COR-L47 (cell line): ENCODE measurements around the gene SPATC1L.

Source experiments
- DNase-seq: peaks from one replicate; lab custom pipeline; 2025; lab: John Stamatoyannopoulos, UW

The SPATC1L gene

GRCh38 chr21:46130831-46131587, 53.2 kb downstream of the SPATC1L start:
- DNase-seq: no peak

- DNase-seq: no peak
Measured at GRCh38 chr21:46129846-46130651, 54.2 kb downstream of the SPATC1L start.

- DNase-seq: no peak
Measured at GRCh38 chr21:46128933-46129571, 55.2 kb downstream of the SPATC1L start.

- DNase-seq: no peak
Measured at GRCh38 chr21:46128106-46128932, 55.9 kb downstream of the SPATC1L start.

- DNase-seq: no peak
Measured at GRCh38 chr21:46127239-46128105, 56.8 kb downstream of the SPATC1L start.

- DNase-seq: no peak
Measured at GRCh38 chr21:46126309-46127238, 57.7 kb downstream of the SPATC1L start.

- no peak for DNase-seq
Measured at GRCh38 chr21:46125846-46126301, 58.4 kb downstream of the SPATC1L start.

- DNase-seq: no peak
Measured at GRCh38 chr21:46124926-46125845, 59.1 kb downstream of the SPATC1L start.

GRCh38 chr21:46124083-46124925, 60.0 kb downstream of the SPATC1L start:
- no peak for DNase-seq

GRCh38 chr21:46122758-46123683, 61.2 kb downstream of the SPATC1L start:
- no peak for DNase-seq

- DNase-seq: no peak
Measured at GRCh38 chr21:46122237-46122671, 62.0 kb downstream of the SPATC1L start.

GRCh38 chr21:46121286-46122221, 62.7 kb downstream of the SPATC1L start:
- no peak for DNase-seq

- no peak for DNase-seq
Measured at GRCh38 chr21:46120301-46121285, 63.7 kb downstream of the SPATC1L start.

GRCh38 chr21:46119637-46120271, 64.5 kb downstream of the SPATC1L start:
- no peak for DNase-seq
